Measurements from ENCODE around the gene RAB19.
A peak's percentile ranks its signal among the peaks of the same experiment; 100 is the strongest.
"Not testable (repeated sequence)": the region's sequence is repeated elsewhere in the genome, so short reads cannot be mapped to it uniquely, and the experiment has no call there.

Gene RAB19

GRCh38 chr7:140453273-140453672 lies 49.4 kb downstream of the RAB19 start:
- no peak for DNase-seq (ENCODE audit: low read depth in 3 of 3, low spot score in 1 of 3)

- DNase-seq (ENCODE audit: low read depth in 3 of 3, low spot score in 1 of 3) = not testable (repeated sequence)
Observed at GRCh38 chr7:140453785-140454656, 50.2 kb downstream of the RAB19 start.

GRCh38 chr7:140454657-140455015 lies 50.8 kb downstream of the RAB19 start:
- DNase-seq (ENCODE audit: low read depth in 3 of 3, low spot score in 1 of 3) = no peak

- no peak for DNase-seq (ENCODE audit: low read depth in 3 of 3, low spot score in 1 of 3)
Observed at GRCh38 chr7:140455743-140456142, 51.9 kb downstream of the RAB19 start.

- DNase-seq (ENCODE audit: low read depth in 3 of 3, low spot score in 1 of 3) = no peak
Observed at GRCh38 chr7:140456551-140457051, 52.7 kb downstream of the RAB19 start.

- DNase-seq (ENCODE audit: low read depth in 3 of 3, low spot score in 1 of 3) = no peak
Observed at GRCh38 chr7:140458201-140458600, 54.3 kb downstream of the RAB19 start.

GRCh38 chr7:140458916-140459315 lies 55.1 kb downstream of the RAB19 start:
- DNase-seq (ENCODE audit: low read depth in 3 of 3, low spot score in 1 of 3) = no peak

- DNase-seq (ENCODE audit: low read depth in 3 of 3, low spot score in 1 of 3) = no peak
Observed at GRCh38 chr7:140463111-140463510, 59.3 kb downstream of the RAB19 start.

- DNase-seq (ENCODE audit: low read depth in 3 of 3, low spot score in 1 of 3) = peak in 1 of 3 donors; percentile 21
Observed at GRCh38 chr7:140475747-140476333, 72.0 kb downstream of the RAB19 start.

GRCh38 chr7:140476698-140477261 lies 72.9 kb downstream of the RAB19 start:
- no peak for DNase-seq (ENCODE audit: low read depth in 3 of 3, low spot score in 1 of 3)
